HUES48 (cell line): Measurements from ENCODE around the gene CCDC74A.
"Not testable (repeated sequence)": the region's sequence is repeated elsewhere in the genome, so short reads cannot be mapped to it uniquely, and the experiment has no call there.

Source experiments
- H3K27ac ChIP-seq: one replicate; pipeline ENCODE4 v1.7.0; 2013; ENCODE audit warnings: low read depth, low read length, inconsistent platforms
- H3K27me3 ChIP-seq: 2 replicates; pipeline ENCODE4 v1.6.1; 2013; ENCODE audit warnings: mild to moderate bottlenecking, low read length; ENCODE audit not compliant: control insufficient read depth, insufficient read depth
- H3K36me3 ChIP-seq: 2 replicates; pipeline ENCODE4 v1.6.1; 2013; ENCODE audit warnings: low read length; ENCODE audit not compliant: control insufficient read depth, insufficient read depth
- H3K4me1 ChIP-seq: 2 replicates; pipeline ENCODE4 v1.6.1; 2013; ENCODE audit warnings: mild to moderate bottlenecking, low read length; ENCODE audit not compliant: control insufficient read depth, insufficient read depth
- H3K4me3 ChIP-seq: 2 replicates; pipeline ENCODE4 v1.5.1; 2013; ENCODE audit warnings: mild to moderate bottlenecking, low read depth, low read length
- H3K9ac ChIP-seq: 2 replicates; pipeline ENCODE4 v1.6.1; 2013; ENCODE audit warnings: mild to moderate bottlenecking, low read depth, low read length, moderate library complexity
- H3K9me3 ChIP-seq: 2 replicates; pipeline ENCODE4 v1.6.1; 2013; ENCODE audit warnings: low read length; ENCODE audit not compliant: control insufficient read depth, insufficient read depth

Gene CCDC74A

GRCh38 chr2:131511291-131511968 is 16.3 kb upstream of the CCDC74A start:
- not testable (repeated sequence) for H3K9ac ChIP-seq, H3K4me3 ChIP-seq, H3K27me3 ChIP-seq, H3K9me3 ChIP-seq, H3K4me1 ChIP-seq, H3K27ac ChIP-seq
- peaks cover 57% of the 10 kb centered on the region for H3K36me3 ChIP-seq

GRCh38 chr2:131511969-131512870 is 15.5 kb upstream of the CCDC74A start:
- not testable (repeated sequence) for H3K9ac ChIP-seq, H3K27ac ChIP-seq, H3K9me3 ChIP-seq, H3K4me1 ChIP-seq, H3K27me3 ChIP-seq, H3K4me3 ChIP-seq
- H3K36me3 ChIP-seq: peaks cover 56% of the 10 kb centered on the region

- H3K4me3 ChIP-seq, H3K9me3 ChIP-seq, H3K27me3 ChIP-seq, H3K9ac ChIP-seq, H3K27ac ChIP-seq, H3K4me1 ChIP-seq: not testable (repeated sequence)
- H3K36me3 ChIP-seq: peaks cover 55% of the 10 kb centered on the region
Measured at GRCh38 chr2:131514408-131515166, 13.1 kb upstream of the CCDC74A start.

- not testable (repeated sequence) for H3K9me3 ChIP-seq
Measured at GRCh38 chr2:131515235-131515634, 12.5 kb upstream of the CCDC74A start.

DNA sequence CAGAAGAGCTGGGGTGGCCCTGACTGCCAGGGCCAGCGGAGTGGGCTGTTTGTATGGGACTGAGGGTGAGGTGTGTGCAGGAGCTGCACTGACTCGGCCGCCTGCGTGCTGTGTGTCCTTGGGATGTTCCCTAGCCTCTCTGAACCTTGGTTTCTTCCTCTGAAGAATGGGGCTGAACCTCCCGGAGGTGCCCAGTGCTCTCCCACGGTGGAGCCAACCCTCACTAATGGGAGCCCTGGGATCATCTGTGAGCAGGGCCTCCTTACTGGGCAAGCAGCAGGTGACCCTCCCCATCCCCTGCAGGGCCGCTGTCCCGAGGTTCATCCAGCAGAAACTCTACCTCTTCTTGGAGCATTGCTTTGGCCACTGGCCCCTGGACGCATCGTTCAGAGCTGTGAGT is 11.7 kb upstream of the CCDC74A start:
- peaks cover 60% of the 10 kb centered on the region for H3K36me3 ChIP-seq
- H3K27ac ChIP-seq: no peak overlapping the region
- no peaks in the 10 kb centered on the region for H3K4me1 ChIP-seq

More at GRCh38 chr2:131515235-131515634, 12.5 kb upstream of the CCDC74A start:
- not testable (repeated sequence) for H3K4me1 ChIP-seq, H3K4me3 ChIP-seq, H3K27me3 ChIP-seq, H3K9ac ChIP-seq, H3K27ac ChIP-seq
- peaks cover 54% of the 10 kb centered on the region for H3K36me3 ChIP-seq

GRCh38 chr2:131516621-131517020 is 11.1 kb upstream of the CCDC74A start:
- H3K9ac ChIP-seq: not testable (repeated sequence)
- peaks cover 60% of the 10 kb centered on the region for H3K36me3 ChIP-seq

More for the DNA sequence above, 11.7 kb upstream of the CCDC74A start:
- Histone ChIP-seq H3K27me3 (no peaks in the 10 kb centered on the region), H3K9ac (no peak overlapping the region), H3K4me3 (no peak overlapping the region), H3K9me3 (no peaks in the 10 kb centered on the region)

GRCh38 chr2:131517106-131517831 is 10.4 kb upstream of the CCDC74A start:
- H3K36me3 ChIP-seq: peaks cover 59% of the 10 kb centered on the region
- no peak overlapping the region for H3K4me3 ChIP-seq
- no peak overlapping the region for H3K9ac ChIP-seq
- H3K4me1 ChIP-seq: no peaks in the 10 kb centered on the region
- H3K27me3 ChIP-seq: no peaks in the 10 kb centered on the region
- no peak overlapping the region for H3K27ac ChIP-seq
- H3K9me3 ChIP-seq: no peaks in the 10 kb centered on the region

More at GRCh38 chr2:131516621-131517020, 11.1 kb upstream of the CCDC74A start:
- not testable (repeated sequence) for H3K27ac ChIP-seq, H3K9me3 ChIP-seq, H3K27me3 ChIP-seq, H3K4me3 ChIP-seq, H3K4me1 ChIP-seq

- H3K9me3 ChIP-seq, H3K4me3 ChIP-seq, H3K27ac ChIP-seq, H3K27me3 ChIP-seq, H3K9ac ChIP-seq, H3K4me1 ChIP-seq: not testable (repeated sequence)
- H3K36me3 ChIP-seq: peaks cover 53% of the 10 kb centered on the region
Measured at GRCh38 chr2:131517856-131518255, 9.8 kb upstream of the CCDC74A start.

GRCh38 chr2:131518531-131518930 is 9.2 kb upstream of the CCDC74A start:
- H3K9me3 ChIP-seq, H3K27me3 ChIP-seq, H3K9ac ChIP-seq, H3K27ac ChIP-seq, H3K4me1 ChIP-seq, H3K4me3 ChIP-seq: not testable (repeated sequence)
- H3K36me3 ChIP-seq: peaks cover 50% of the 10 kb centered on the region

GRCh38 chr2:131519466-131519865 is 8.2 kb upstream of the CCDC74A start:
- no peaks in the 10 kb centered on the region for H3K4me1 ChIP-seq

More at GRCh38 chr2:131519466-131519865, 8.2 kb upstream of the CCDC74A start:
- Histone ChIP-seq H3K9me3 (no peaks in the 10 kb centered on the region), H3K27ac (no peak overlapping the region), H3K4me3 (no peak overlapping the region), H3K27me3 (no peaks in the 10 kb centered on the region), H3K36me3 (peaks cover 41% of the 10 kb centered on the region), H3K9ac (no peak overlapping the region)
